IPS DF 4.7 (cell line): Measurements from ENCODE around the gene RPL38.

Source experiments
- DNase-seq: peaks from one replicate; pipeline ENCODE4 v3.0.0-alpha.2; 2013; ENCODE audit warnings: low spot score; ENCODE audit errors: extremely low read depth

The RPL38 gene

GRCh38 chr17:74210191-74211140 lies 7.0 kb downstream of the RPL38 start:
- no peak for DNase-seq

DNA sequence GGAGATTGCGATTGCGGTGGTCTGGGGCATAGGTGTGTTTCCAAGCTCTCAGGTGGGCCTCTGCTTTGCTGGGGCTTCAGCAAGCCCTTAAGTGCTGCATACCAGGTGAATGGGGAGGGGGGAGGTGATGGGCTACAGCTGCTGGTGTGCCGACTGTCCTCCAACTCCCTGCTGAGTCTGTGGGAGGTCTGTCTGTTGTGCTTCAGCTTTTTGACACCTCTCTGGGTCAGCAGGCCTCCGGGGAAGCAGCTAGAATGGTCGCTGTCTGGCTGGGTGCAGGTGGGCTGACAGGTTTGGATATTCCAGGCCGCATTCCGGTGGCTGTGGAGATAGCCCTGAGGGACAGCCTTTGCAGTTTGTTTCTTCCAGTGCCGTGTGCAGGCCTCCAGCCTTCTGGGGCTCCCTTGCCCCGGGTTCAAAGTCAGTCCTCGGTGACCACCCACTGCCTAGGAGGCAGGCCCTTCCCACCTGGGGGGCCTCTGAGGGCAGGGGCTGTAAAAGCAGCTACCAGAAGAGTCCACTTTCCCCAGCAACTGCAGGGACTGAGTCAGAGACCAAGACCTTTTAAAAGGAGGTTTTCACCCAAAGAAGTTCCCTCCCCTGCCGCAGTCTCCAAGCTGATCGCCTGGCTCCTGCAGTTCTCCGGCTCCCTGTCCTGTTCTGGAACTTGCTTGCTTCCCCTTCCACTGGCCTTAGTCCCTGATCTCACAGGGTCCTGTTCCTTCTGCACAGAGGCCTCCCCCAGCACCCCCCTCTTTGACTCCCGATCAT lies 7.8 kb downstream of the RPL38 start:
- no peak for DNase-seq

DNA sequence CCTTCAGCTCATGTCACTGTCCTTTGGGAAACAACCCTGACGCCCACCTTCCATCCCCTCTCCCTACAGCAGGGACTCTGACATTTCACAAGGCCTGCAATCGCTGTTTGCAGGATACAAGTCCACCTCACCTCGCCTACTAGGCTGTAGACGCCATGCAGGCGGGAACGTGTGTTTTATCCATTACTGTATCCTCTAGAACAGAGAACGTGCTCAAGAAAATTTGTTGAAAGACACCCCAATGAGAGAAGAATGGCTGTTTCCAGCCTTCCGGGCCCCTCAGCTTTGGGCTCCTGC lies 8.4 kb downstream of the RPL38 start:
- DNase-seq: no peak

DNA sequence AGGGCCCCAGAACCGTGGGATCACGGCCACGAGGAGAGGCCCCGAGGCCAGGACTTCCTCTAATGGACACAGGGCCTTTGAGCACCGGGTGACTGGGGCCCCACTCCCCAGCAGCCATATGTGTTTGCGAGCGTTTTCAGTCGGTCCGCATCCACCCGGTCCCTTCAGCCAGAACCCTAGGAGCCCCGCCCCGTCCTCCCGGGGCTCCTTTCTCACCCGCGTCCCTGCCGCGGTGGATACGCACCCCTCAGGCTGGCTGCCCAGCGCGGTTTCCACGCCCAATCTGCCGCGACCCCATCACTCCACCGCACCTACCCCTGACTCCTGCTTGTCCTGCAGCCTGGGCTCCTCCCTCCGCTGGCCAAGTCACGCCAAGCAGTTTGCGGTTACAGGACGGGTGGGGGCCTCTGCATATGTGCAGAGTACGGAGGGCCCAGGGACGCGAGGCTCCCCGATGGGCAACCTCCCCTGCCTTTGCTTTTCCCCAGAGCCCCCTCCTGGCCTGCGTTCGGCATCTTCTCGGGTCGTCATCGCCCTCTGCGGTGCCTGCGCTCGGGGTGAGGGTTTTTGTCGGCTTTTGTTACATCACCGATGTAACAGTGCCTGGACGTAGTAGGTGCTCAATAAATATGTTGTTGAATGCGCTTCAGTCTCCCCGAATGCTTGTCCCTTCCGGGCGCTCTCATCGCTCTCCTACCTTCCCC lies 8.9 kb downstream of the RPL38 start:
- no peak for DNase-seq

DNA sequence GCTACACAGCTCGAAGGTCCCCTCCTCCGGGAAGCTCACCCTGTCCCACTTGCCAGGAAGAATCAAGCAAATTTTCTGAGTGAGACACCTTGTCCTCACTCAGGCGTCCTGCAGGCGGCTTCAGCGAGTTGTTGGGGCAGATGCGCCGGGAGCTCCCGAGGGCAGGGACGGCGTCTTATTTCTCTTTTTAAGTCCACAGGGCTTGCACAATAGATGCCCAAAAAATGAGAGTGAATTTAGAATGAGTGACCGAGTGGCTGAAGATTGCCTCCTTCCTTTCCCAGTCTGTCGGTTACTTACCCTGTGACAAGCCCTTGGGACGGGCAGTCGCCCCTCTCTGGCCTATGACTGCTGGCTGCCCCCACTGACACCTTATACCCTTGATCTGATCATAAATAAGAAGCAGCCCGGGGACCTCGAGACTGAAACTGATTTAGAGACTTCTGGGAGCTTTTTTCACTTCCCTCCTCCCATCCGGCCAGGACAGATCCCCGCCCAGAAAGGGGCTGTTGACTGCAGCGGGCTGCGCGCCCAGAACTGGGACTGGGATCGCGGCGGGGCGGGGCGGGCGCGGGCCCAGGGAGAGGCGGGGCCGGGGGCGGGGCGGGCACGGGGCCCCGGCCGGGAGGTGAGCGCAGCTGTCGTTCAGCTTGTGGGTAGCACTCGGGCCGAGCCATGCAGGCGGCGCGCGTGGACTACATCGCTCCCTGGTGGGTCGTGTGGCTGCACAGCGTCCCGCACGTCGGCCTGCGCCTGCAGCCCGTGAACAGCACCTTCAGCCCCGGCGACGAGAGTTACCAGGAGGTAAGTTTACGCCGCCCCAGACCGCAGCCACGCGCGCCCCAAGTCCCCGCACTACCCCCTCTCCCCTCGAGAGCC lies 9.7 kb downstream of the RPL38 start, which contains the start of gene TTYH2:
TTYH2 (plus strand) TSS at position 659 of the 879 bp plus-strand sequence; CDS start at position 676, 17 bp downstream.
- DNase-seq: no peak

DNA sequence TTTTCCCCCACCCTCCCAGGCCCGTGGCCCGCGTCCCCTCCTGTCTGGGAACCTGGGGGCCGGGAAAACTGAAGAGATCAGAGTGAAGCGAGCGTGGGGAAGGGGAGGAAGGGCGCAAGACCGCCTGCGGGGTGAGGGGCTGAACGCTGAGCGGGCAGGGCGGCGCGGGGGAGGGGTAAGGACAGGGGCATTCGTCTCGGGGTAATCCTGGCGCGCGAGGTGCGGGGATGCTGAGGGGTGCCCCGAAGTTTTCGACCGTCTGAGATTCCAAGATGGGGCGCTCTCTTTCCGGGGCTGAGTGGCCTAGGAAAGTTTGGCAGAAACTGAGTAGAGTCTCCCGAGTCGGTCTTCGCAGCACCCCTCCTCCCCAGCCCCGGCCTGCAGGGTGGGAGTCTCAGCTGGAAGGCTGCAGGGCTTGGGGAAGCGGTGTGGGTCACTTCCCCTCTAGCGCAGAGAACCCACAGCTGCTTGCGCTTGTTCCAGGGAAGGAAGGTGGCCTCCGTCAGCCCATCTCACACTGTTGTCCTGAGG lies 10.4 kb downstream of the RPL38 start:
- DNase-seq: no peak

- DNase-seq: no peak
These were observed 11.2 kb downstream of the RPL38 start for GRCh38 chr17:74214484-74215341.

DNA sequence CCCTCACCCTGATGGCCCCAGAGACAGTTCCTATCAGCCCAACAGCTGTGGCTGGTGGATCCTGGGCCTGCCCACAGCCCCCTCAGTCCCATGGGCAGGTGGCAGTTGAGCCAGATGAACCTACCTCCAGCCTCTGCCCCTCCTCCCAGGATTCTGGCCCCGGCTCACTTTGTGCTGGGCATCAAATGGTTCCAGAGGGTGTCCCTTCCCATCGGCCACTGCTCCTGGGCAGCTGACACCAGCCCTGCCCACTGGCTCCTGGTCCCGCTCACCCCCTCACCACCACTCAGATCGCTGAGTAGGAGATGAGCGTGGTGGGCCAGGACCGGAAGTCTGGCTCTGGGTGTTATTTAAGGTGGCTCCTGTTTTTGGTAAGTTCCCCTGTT lies 11.9 kb downstream of the RPL38 start:
- no peak for DNase-seq

GRCh38 chr17:74216505-74216904 lies 13.0 kb downstream of the RPL38 start:
- no peak for DNase-seq

- no peak for DNase-seq
These were observed 13.7 kb downstream of the RPL38 start for GRCh38 chr17:74217037-74217730.

DNA sequence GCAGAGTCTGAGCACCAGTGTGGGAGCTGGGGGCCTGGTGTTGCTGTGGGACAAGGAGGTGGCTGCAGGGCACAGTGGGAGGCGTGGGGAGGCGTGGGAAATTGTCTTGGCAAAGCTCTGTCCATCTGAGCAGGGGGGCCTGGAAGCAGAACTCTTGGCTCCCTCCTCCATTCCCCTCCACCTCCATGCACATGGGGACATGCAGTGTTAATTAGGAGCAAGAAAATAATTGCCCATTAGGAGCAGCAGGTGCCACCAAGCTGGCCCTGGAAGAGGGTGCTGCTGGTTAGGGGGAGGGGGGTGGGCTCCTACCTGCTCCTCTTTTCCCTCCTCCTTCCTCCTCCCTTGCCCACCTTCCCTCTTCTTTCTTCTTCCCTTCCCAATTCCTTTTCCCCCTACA lies 14.4 kb downstream of the RPL38 start:
- DNase-seq: no peak

DNA sequence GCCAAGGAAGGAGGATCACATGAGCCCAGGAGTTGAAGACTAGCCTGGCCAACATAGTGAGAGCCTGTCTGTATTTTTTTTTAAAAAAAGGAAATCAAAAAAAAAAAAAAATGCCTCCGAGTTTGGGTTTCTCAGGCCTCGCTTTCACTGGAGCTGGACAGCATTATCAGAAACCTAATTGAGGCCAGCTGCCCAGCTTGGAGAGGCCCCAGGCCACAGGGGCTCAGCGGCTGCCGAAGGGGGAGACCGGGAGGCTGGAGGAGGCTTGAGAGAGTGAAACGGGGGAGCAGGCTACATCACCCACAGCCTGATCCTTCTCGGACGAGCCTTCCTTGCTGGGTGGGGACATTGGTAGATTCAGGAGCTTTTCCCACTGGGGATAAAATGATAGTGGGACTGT lies 15.0 kb downstream of the RPL38 start:
- no peak for DNase-seq

GRCh38 chr17:74219576-74220133 lies 16.2 kb downstream of the RPL38 start:
- no peak for DNase-seq

DNA sequence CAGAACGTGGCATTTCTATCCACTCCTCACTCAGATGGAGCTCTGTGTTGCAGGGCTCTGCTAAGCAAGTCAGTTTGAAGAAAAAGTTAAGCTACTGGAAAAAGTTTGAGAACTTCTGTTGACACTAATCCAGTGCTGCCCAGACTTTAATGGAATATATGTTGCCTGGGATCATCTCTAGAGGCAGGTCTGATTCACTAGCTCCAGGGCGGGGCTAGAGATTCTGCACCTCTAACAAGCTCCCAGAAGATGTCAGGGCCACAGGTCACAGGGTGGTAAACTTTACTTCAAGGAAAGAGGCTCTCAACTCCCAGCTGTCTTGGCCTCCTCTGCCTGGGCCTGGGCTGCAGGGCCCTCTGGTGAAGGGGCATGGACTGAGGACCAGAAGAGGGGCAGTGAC lies 16.7 kb downstream of the RPL38 start:
- no peak for DNase-seq

DNA sequence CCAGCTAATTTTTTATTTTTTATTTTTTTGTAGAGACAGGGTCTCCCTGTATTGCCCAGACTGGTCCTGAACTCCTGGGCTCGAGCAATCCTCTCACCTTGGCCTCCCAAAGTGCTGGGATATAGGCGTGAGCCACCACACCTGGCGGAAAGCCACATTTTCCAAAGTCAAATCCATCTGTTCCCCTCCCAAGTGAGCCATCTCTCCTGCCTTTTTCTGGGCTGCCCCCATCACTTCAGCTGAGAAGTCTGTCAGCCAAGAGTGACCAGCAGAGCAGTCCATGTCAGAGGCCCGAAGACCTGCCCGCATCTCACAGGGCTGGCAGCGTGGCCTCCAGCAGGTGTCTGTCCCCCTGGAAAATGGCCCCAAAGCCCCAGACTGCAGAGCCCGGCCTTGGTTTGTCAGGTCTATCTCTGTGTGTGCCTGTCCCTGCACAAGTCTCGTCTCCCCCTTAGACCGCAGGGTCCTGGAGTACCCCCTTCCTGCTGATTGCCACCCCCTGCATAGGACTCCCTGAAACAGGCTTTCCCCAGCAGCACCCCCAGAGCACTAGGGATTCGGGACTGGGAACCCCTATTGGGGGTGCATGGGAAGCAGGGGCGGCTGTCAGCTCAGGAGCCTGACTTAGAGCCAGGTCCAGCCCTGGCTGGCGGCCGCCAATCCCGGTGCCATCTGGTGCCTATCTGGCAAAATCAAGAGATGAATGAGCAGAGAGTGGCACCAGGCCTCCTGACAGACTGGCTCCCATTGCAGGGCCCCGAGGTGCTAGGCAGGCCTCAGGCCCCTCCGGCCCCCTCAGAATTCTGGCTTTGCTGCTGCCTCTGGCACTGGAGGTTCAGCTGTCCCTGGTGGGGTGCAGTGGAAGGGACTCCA lies 17.7 kb downstream of the RPL38 start:
- no peak for DNase-seq

DNA sequence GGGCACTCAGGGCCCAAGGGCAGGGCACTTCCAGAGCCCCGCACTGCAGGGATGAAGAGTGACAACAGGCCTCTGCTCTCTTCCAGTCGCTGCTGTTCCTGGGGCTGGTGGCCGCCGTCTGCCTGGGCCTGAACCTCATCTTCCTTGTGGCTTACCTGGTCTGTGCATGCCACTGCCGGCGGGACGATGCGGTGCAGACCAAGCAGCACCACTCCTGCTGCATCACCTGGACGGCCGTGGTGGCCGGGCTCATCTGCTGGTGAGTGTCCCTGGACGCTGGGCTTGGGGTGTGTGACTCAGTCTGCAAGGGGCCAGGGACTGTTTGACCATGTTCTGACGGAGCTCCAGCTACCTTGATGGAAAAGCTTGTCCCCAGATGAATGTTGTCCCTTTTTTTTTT lies 18.9 kb downstream of the RPL38 start:
- no peak for DNase-seq

- no peak for DNase-seq
These were observed 20.4 kb downstream of the RPL38 start for GRCh38 chr17:74223901-74224300.
